Ureter (tissue), 1 donor: ENCODE results near the gene DNAJB5. TPM values are rescaled to one million over a fixed set of nuclear protein-coding genes. Genes with fewer than 3 reads are reported as not detected.
"Not testable (repeated sequence)": the region's sequence is repeated elsewhere in the genome, so short reads cannot be mapped to it uniquely, and the experiment has no call there.

Experiments used
- DNase-seq: peaks from one replicate; pipeline ENCODE4 v3.0.0-alpha.2; 2020; ENCODE audit warnings: low spot score
- total RNA-seq: library from RNA; stranded (reverse); gene quantifications from one replicate; pipeline ENCODE4 v1.2.4, GENCODE V29; 2023
- donor health status: DM: yes; HTN: yes; CAD: no.

The DNAJB5 gene
- total RNA-seq = 24.2 TPM

- peak; percentile 99 for DNase-seq
Observed at GRCh38 chr9:34989003-34989945, at the start of gene DNAJB5. Gene DNAJB5, plus strand, starts transcription at chr9:34989745. Its CDS starts 886 bp downstream, at chr9:34990631.

- DNase-seq = not testable (repeated sequence)
Observed at GRCh38 chr9:34939989-34940388, 49.6 kb upstream of the DNAJB5 start.

- no peak for DNase-seq
Observed at GRCh38 chr9:34948451-34948850, 41.1 kb upstream of the DNAJB5 start.

DNA sequence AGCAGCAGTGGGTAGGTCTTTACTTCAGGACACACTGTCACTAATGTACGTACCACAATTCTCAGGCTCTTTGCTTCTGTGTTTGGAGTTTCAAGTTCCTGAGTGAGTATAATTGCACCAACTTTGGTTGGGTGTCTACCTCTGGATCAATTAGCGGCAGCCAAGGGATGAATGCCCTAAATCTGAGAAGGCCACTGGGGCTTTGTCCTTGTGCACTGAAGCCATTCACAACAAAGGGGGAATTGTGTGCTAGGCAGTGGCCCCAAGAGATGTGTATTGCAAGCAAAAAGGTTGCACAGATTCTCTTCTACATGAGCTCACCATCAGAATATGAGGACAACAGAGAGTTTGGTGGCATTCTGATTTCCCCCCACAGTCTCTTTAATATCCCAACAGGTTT, 35.3 kb upstream of the DNAJB5 start:
- no peak for DNase-seq

DNA sequence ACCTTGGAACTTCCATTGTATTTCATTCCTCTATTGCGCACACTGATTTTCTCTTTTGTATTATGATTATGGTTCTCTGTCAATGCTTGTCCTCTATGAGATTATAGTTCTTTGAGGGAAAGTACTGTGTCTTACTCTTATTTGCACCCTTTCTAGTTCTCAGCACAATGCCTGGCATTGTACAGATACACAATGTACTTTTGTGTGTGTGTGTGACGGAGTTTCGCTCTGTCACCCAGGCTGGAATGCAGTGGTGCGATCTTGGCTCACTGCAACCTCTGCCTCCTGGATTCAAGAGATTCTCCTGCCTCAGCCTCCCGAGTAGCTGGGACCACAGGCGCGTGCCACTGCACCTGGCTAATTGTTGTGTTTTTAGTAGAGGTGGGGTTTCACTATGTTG, 33.5 kb upstream of the DNAJB5 start:
- DNase-seq = not testable (repeated sequence)

DNA sequence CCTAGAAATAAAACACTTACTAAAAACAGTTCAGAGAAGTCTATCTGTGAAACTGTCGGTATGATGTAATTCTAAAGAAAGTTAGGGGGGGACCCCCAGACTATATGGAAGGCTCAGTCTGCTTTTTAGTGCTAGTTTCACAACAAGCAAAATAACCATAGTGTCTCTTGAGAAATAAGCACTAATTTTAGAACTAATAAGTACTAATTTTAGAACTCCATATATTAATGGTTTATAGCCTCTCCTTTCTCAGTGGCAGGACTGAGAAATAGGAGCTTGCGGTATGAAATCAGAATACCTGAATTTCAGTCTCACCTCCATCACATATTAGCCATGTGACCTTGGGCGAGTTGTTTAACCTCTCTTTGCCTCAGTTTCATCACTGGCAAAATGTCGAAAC, 32.9 kb upstream of the DNAJB5 start:
- DNase-seq = no peak

GRCh38 chr9:34957492-34958410, 31.8 kb upstream of the DNAJB5 start, which contains the start of gene PHF24:
Gene PHF24, plus strand, starts transcription at chr9:34958285. Its CDS starts 13,014 bp downstream, at chr9:34971299.
- DNase-seq = no peak

- no peak for DNase-seq
Observed at GRCh38 chr9:34958411-34958982, 31.0 kb upstream of the DNAJB5 start.

DNA sequence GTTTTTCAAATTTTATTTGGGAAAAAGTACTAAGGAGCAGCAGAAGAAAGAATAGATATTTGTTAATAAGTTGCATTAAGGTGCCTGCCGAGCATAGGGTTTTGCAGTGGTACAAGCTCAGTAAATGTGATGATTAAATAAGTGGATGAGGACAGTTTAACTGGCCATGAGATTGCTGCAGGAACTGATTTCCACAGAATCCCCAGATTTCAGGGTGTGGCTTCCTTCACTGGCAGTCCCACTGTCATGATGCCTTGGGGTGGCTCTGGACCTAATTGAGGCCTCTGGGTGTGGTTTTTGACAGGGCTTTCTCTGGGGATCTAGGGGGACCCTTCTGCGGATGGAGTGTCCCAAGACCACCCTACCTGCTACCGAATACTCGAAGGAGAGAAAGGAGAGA, 30.1 kb upstream of the DNAJB5 start:
- DNase-seq = no peak

DNA sequence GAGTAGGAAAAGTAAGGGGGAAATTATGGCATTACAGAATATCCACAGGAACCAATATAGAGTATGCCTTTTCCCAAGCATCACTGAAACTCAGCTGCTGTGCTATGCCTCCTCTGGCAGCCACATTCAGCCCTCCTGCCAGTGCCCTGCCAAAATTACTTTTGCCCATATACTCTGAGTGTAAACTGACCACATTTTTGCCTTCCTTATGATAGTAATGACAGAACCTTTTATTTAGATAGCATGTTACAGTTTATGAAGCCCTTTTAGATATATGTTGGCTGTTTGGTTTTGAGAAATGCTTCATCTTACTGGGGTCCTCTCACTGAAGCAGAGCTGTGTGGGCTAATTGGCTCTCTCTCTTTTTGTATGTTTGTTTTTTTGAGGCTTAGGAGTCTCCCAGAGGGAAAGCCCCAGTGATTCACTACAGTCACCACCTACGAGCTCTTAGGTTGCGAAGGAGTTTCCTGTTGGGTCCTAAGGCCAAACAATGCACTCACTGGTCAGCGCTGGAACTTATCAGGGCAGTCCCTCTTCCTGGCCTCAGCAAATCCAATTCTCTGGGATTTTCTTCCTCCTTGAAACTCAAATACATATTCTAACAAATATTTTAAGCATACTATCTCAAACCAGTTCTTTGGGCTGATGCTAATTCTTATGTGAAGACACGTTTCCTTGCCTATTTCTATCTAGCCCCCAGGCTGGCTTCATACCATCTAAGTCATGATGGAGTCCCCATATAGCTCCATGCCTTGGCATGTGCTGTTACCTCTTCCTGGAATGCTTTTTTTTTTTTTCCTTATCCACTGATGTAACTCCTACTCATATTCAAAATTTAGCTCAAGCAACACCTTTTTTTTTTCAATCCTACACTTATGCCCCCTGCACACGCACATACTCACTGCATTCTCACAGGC, 27.7 kb upstream of the DNAJB5 start:
- no peak for DNase-seq

DNA sequence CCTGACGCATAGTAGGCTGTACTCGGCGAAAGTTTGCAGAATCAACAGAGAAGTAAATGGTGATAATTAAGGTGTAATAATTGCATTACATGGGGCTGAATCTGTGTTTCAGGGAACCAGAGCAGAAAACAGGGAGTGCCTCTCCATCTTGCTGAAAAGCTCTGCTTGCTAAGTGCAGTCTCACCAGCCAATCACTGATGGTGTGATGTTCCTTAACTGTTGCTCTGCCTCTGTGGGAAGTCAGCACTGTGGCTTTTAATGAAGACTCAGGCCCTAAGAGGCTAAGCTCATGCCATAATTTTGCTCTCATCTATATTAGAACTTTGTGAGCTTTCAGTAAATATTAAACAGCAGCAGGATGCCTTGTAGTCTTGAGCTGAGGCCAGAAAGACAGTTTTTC, 27.0 kb upstream of the DNAJB5 start:
- no peak for DNase-seq

DNA sequence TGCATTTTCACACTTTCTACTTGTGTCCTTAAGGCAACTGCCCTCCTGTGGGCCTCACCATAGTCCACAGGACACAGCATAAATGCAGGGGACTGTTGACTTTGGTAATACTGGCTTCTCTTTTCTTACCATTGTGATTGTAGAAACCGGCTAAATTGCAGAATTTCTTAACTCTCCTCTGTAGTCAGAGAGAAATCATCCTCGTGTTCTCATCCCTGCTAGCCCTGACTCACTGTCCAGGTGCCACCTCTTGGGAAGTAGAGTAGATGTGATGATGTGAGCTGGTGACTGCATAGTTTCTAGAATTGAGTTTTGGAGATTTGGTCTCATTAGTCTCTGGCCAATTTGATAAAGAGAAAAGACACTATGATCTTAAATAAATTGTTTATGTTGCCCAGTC, 26.0 kb upstream of the DNAJB5 start:
- DNase-seq = no peak

DNA sequence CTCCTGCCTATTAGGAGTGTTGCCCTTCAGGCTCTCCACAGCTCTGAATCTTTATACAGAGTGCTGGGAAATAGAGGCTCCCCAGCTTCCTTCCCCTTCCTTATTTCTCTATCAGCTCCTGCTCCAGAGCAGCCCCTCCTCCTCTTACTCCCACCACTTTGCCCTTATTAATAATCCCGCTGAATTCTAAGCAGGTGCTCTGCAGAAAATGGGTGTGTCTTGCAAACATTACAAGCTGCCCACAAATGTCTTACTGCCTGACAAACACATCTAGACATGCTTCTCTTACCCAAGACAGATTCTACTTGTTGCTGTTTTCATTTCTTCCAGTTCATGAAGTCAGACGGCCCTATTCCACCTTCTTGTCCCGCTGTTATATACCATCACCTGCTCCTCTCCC, 25.1 kb upstream of the DNAJB5 start:
- DNase-seq = no peak

- DNase-seq = no peak
Observed at GRCh38 chr9:34971146-34971811, 18.3 kb upstream of the DNAJB5 start.

DNA sequence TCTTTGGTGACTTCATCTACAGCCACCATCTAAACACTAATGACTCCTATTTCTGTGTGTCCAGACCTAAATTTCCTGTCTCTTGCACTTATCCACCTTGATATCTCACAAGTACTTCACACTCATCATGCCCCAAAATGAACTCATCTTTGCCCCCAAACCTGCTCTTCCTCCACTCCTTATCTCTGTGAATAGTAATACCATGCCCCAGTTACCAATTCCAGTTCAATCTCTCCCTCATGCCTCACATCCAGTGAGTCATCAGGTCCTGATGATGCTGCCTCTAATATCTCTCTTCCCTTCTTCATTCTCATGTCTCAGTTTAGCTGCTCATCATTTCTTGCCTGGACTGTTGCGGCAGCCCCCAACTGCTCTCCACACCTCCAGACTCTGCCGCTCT, 14.9 kb upstream of the DNAJB5 start:
- DNase-seq = no peak

DNA sequence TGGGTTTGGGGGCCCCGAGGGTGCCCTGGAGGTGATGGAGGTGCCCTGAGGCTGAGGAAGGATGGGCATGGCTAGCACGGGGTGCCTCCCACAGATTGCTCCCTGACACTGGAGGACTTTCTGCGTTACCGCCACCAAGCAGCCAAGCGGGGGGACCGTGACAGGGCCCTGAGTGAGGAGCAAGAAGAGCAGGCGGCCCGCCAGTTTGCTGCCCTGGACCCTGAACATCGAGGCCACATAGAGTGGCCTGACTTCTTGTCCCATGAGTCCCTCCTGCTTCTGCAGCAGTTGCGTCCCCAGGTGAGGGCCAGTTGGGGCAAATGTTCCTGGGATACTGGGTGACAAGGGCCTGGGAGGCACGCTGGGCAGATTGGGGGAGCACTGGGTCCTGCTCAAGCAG, 13.1 kb upstream of the DNAJB5 start:
- DNase-seq = no peak

DNA sequence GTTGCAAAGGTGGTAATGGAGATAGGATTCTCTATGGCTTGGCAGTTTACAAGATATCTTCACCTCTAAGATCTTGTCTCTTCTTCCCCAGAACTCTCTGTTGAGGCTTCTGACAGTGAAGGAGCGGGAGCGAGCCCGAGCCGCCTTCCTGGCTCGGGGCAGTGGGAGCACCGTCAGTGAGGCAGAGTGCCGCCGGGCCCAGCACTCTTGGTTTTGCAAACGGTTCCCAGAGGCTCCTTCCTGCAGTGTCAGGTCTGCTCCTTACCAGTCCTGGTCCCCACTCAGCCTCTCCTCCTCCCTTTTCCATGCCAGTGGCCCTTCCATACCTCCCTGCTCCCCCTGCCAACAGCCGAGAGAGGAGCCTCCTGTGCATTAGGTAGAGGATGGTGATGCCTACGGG, 12.6 kb upstream of the DNAJB5 start:
- no peak for DNase-seq

- DNase-seq = no peak
Observed at GRCh38 chr9:34980181-34980761, 9.3 kb upstream of the DNAJB5 start.

DNA sequence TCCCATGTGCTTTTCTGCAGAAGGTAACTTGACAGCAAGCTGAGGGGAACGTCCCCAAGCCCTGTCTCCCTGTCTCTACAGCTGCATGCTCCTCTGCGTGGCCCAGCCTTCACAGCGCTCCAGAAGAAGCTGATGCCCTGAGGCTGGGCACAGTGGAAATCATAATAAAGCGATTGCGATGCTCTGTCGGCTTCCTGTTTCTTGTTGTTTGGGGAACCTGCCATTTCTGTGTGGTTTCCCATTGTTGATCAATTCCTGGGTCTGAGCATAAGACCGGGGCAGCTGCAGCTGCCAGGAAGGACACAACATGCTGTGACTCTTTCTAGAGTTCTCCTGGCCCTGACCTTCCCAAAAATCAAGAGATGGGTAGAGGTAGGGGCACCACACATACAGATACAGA, 7.2 kb upstream of the DNAJB5 start:
- no peak for DNase-seq

DNA sequence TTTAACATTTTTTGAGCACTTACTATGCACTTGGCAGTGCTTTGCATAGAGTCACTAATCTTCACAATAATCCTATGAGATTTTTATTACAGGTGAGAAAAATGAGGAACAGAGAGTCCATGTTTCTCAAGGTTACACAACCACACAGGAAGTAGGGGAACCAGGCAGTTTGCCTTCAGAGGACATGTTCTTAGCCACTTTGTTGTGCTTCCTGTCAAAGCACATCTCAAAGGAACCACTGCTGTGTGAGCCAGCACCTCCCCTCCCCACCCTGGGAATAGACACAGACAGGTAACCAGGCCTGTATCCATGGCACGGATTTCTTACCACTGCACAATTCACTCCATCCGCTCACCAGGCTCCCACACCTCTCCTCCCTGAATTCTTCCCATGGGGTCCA, 6.3 kb upstream of the DNAJB5 start:
- DNase-seq = no peak
